ENCODE results near the gene EYA2.
"Not testable (repeated sequence)": the region's sequence is repeated elsewhere in the genome, so short reads cannot be mapped to it uniquely, and the experiment has no call there.

The EYA2 gene

GRCh38 chr20:47202733-47203667 is 308.4 kb downstream of the EYA2 start:
- ATAC-seq = no peak
- no peak for TF ChIP-seq GLIS3 (CRISPR knock-in tag; IDR thresholded peaks at IDR 0.05)
- no peak for TF ChIP-seq OSR1 (CRISPR knock-in tag; IDR thresholded peaks at IDR 0.05)
- no peak for TF ChIP-seq CSRNP3 (CRISPR knock-in tag; IDR thresholded peaks at IDR 0.05)
- no peak for TF ChIP-seq ISL1 (CRISPR knock-in tag; IDR thresholded peaks at IDR 0.05)
- TF ChIP-seq RARB (CRISPR knock-in tag; IDR thresholded peaks at IDR 0.05) = no peak
- TF ChIP-seq ZNF8 (CRISPR knock-in tag; IDR thresholded peaks at IDR 0.05) = no peak

- no peak for TF ChIP-seq TSHZ2 (CRISPR knock-in tag; IDR thresholded peaks at IDR 0.05)
- TF ChIP-seq POU6F1 (CRISPR knock-in tag; IDR thresholded peaks at IDR 0.05; ENCODE audit: borderline replicate concordance, low read depth) = no peak
- TF ChIP-seq TOX (CRISPR knock-in tag; IDR thresholded peaks at IDR 0.05; ENCODE audit: borderline replicate concordance) = no peak
- no peak for TF ChIP-seq GLIS3 (CRISPR knock-in tag; IDR thresholded peaks at IDR 0.05)
- no peak for TF ChIP-seq ZFP30 (CRISPR knock-in tag; IDR thresholded peaks at IDR 0.05)
- TF ChIP-seq ARNTL (CRISPR knock-in tag; IDR thresholded peaks at IDR 0.05; ENCODE audit: borderline replicate concordance, low read depth) = no peak
- TF ChIP-seq CSRNP3 (CRISPR knock-in tag; IDR thresholded peaks at IDR 0.05) = no peak
- no peak for TF ChIP-seq ZNF70 (CRISPR knock-in tag; IDR thresholded peaks at IDR 0.05)
- ATAC-seq = no peak
Observed at GRCh38 chr20:47204008-47204849, 309.6 kb downstream of the EYA2 start.

GRCh38 chr20:47204850-47205122 is 310.1 kb downstream of the EYA2 start:
- ATAC-seq = not testable (repeated sequence)

- ATAC-seq = peak; percentile 93
- no peak for TF ChIP-seq ISL1 (CRISPR knock-in tag; IDR thresholded peaks at IDR 0.05)
- TF ChIP-seq ZNF70 (CRISPR knock-in tag; IDR thresholded peaks at IDR 0.05) = no peak
- TF ChIP-seq ZFP3 (CRISPR knock-in tag; IDR thresholded peaks at IDR 0.05) = no peak
- no peak for TF ChIP-seq ARNTL (CRISPR knock-in tag; IDR thresholded peaks at IDR 0.05; ENCODE audit: borderline replicate concordance, low read depth)
- no peak for TF ChIP-seq RARB (CRISPR knock-in tag; IDR thresholded peaks at IDR 0.05)
- TF ChIP-seq SNAI2 (CRISPR knock-in tag; IDR thresholded peaks at IDR 0.05) = no peak
- no peak for TF ChIP-seq TCF4 (CRISPR knock-in tag; IDR thresholded peaks at IDR 0.05; ENCODE audit: borderline replicate concordance)
- TF ChIP-seq ZC3H10 (CRISPR knock-in tag; IDR thresholded peaks at IDR 0.05) = no peak
- TF ChIP-seq POU6F1 (CRISPR knock-in tag; IDR thresholded peaks at IDR 0.05; ENCODE audit: borderline replicate concordance, low read depth) = no peak
- no peak for TF ChIP-seq ESRRG (CRISPR knock-in tag; IDR thresholded peaks at IDR 0.05)
- TF ChIP-seq OSR1 (CRISPR knock-in tag; IDR thresholded peaks at IDR 0.05) = no peak
- TF ChIP-seq TSHZ2 (CRISPR knock-in tag; IDR thresholded peaks at IDR 0.05) = no peak
- TF ChIP-seq ZFP30 (CRISPR knock-in tag; IDR thresholded peaks at IDR 0.05) = no peak
- no peak for TF ChIP-seq CREB5 (CRISPR knock-in tag; IDR thresholded peaks at IDR 0.05; ENCODE audit: low read depth)
- TF ChIP-seq TOX (CRISPR knock-in tag; IDR thresholded peaks at IDR 0.05; ENCODE audit: borderline replicate concordance) = no peak
Observed at GRCh38 chr20:47205577-47206123, 311.0 kb downstream of the EYA2 start.

Data from SK-N-SH treated with all-trans-retinoic acid at 6 μM for 48 hours (cell line).